Pancreas (tissue), 10 donors: ENCODE results near the gene C1QL4. TPM values are rescaled to one million over a fixed set of nuclear protein-coding genes. Genes with fewer than 3 reads are reported as not detected.

Experiments used
- ATAC-seq, 4 donors: fragments of 200-7000 bp; cut with Tn5 transposase; one replicate each; pipeline versions ENCODE4 v1.8.0 to v1.9.1; 2020; ENCODE audit warnings: mild to moderate bottlenecking in 4 of 4, moderate library complexity in 4 of 4
- DNase-seq, 6 donors: peaks; one replicate each; pipeline ENCODE4 v3.0.0-alpha.2; 2020
- FAIRE-seq: peaks from 2 replicates; lab custom pipeline; 2012; peaks lifted over from hg19 to GRCh38; lab: Jason Lieb, UNC
- H3K27ac ChIP-seq, 4 donors: fragments of 200-600 bp; sonication (generic); 1 replicate in 3 of 4; 2 replicates in 1 of 4; pipeline versions ENCODE4 v1.5.0 to v1.8.0; 2020
- H3K27me3 ChIP-seq, 4 donors: fragments of 200-600 bp; one replicate each; pipeline ENCODE4 v1.8.0; 2021
- H3K36me3 ChIP-seq, 3 donors: fragments of 200-600 bp; sonication (generic) in 1 of 3; one replicate each; pipeline versions ENCODE4 v1.5.0 to v1.8.0; 2020 to 2021
- H3K4me1 ChIP-seq, 3 donors: fragments of 200-600 bp; one replicate each; pipeline ENCODE4 v1.8.0; 2021
- H3K4me3 ChIP-seq, 4 donors: fragments of 200-600 bp; sonication (generic) in 2 of 4; one replicate each; pipeline versions ENCODE4 v1.5.0 to v1.8.0; 2020 to 2021
- H3K9me3 ChIP-seq, 4 donors: fragments of 200-600 bp; one replicate each; pipeline ENCODE4 v1.8.0; 2021
- WGBS, 2 donors: extraction: QIAGEN DNeasy Blood & Tissue Kit; methylation state at CpG; one replicate each; pipeline ENCODE4 v1.1.7; 2013; 5-methylcytosine and 5-hydroxymethylcytosine counted together
- intact Hi-C, 3 donors: fragments of 100-400 bp; cut with DNase I; formaldehyde crosslinking; loops; one replicate each; pipeline versions ENCODE4 v1.11.1 to v1.14.2; 2022
- polyA plus RNA-seq, 2 donors: library from polyadenylated mRNA; stranded (reverse); fragments of 200-250 nt; gene quantifications; one replicate each; pipeline ENCODE4 v1.2.3, GENCODE V29; 2013
- total RNA-seq, 6 donors: library from RNA; stranded (reverse); fragmentation: NEBNext Ultra II Directional in 4 of 6; extraction: Animal tissue kit (Norgen Biotek cat#: 25700) in 4 of 6; gene quantifications; one replicate each; pipeline versions ENCODE4 v1.2.1 to v1.2.4, GENCODE V29; 2021 to 2023
- TF ChIP-seq, protein P1 (sequence below), 4 donors: fragments of 200-600 bp; sonication (generic) in 3 of 4; IDR thresholded peaks; one replicate each; pipeline versions ENCODE4 v1.5.0 to v1.8.0; 2021; ENCODE audit warnings: antibody characterized with exemption in 4 of 4
- donor health status: healthy with polysubstance abuse.
- donor health status: DM: no; HTN: no; CAD: no; lungs with moderate emphysema.
- donor health status: DM: no; HTN: no; CAD: no.
- donor health status: control.
- donor health status: control.
- donor health status: Bipolar disorder and iron deficiency.
- donor health status: DM: yes; HTN: yes; CAD: no.
- donor health status: DM: no; HTN: no; CAD: no.
- donor health status: DM: no; HTN: no; CAD: no.
- donor health status: DM: yes; HTN: yes; CAD: no.

The C1QL4 gene
- total and polyA plus RNA-seq, 8 donors: not detected

DNA sequence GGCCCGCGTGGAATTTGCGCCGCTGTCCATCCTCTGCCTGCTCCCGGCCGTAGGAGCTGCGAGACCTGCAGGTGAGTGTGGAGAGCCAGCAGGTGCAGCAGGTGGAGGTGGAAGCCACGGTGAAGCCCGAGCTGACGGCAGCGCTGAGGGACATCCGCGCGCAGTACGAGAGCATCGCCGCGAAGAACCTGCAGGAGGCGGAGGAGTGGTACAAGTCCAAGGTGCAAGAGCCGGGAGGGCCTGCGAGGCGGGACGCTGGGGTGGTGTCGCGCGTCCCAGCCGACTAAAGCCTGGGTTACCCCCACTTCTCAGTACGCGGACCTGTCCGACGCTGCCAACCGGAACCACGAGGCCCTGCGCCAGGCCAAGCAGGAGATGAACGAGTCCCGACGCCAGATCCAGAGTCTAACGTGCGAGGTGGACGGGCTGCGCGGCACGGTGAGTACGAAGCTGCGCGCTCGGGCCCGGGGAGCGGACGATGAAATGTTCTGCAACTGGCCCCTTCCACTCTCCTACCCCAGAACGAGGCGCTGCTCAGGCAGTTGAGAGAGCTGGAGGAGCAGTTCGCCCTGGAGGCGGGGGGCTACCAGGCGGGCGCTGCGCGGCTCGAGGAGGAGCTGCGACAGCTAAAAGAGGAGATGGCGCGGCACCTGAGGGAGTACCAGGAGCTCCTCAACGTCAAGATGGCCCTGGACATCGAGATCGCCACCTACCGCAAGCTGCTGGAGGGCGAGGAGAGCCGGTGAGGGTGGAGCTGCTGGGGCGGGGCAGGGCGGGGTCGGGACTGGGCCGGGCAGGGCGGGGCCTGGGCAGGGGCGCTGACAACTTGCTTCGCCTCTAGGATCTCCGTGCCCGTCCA, 39.9 kb downstream of the C1QL4 start:
- H3K27ac ChIP-seq: no peak overlapping the region
- no peaks in the 10 kb centered on the region for H3K36me3 ChIP-seq
- peaks cover 0 to 15% (median 0%) of the 10 kb centered on the region in 4 donors for H3K27me3 ChIP-seq
- intact Hi-C loops: no loop called here
- H3K4me1 ChIP-seq: peaks cover 7 to 10% (median 7%) of the 10 kb centered on the region in 3 donors
- H3K4me3 ChIP-seq: peak overlapping the region in 2 of 4 donors; percentile 27 to 30
- WGBS, 2 donors: 2% methylated on average over 63 to 76 of the region's 77 CpGs
- TF ChIP-seq, protein P1, sequence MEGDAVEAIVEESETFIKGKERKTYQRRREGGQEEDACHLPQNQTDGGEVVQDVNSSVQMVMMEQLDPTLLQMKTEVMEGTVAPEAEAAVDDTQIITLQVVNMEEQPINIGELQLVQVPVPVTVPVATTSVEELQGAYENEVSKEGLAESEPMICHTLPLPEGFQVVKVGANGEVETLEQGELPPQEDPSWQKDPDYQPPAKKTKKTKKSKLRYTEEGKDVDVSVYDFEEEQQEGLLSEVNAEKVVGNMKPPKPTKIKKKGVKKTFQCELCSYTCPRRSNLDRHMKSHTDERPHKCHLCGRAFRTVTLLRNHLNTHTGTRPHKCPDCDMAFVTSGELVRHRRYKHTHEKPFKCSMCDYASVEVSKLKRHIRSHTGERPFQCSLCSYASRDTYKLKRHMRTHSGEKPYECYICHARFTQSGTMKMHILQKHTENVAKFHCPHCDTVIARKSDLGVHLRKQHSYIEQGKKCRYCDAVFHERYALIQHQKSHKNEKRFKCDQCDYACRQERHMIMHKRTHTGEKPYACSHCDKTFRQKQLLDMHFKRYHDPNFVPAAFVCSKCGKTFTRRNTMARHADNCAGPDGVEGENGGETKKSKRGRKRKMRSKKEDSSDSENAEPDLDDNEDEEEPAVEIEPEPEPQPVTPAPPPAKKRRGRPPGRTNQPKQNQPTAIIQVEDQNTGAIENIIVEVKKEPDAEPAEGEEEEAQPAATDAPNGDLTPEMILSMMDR (IDR thresholded peaks at IDR 0.05): no peak
- peak; percentile 43 to 78 (median 52) for DNase-seq
- no peak for FAIRE-seq
- ATAC-seq: peak; percentile 73 to 84 (median 74)
- no peaks in the 10 kb centered on the region for H3K9me3 ChIP-seq

DNA sequence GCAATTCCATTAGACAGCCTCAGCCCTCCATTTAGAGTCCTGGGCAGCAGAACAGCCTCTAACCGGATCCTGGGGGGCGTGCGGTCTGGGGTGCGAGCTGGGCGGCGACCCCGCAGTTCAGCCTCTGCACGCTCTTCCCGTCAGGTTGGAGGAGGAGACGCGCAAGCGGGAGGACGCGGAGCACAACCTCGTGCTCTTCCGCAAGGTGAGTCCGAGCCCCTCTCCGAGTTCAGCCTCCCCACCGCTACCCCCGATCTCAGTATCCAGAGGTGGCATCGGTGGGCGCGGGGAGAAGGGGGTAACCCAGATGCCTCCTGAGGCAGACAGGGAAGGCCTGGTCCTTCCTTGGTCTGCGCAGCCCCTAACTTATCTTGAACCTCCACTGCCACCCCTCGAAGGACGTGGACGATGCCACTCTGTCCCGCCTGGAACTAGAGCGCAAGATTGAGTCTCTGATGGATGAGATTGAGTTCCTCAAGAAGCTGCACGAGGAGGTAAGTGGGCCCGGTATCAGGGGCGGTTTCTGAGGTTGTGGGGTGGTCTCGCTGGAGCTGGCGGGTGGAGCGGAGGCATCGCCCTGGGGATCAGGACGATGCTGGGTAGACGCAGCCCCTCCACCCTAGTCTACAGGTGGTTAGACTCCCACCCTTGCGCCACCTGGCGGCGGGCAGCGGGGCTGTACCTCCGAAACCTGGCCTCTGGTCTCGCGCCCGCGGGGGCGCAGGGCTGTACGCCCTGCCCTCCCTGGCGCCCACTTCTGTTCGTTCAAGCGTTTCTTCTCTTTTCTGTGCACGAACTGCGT, 40.8 kb downstream of the C1QL4 start:
- Histone ChIP-seq H3K4me3 (peak overlapping the region in 2 of 4 donors; percentile 27 to 30), H3K4me1 (peaks cover 7 to 10% (median 7%) of the 10 kb centered on the region in 3 donors), H3K36me3 (no peaks in the 10 kb centered on the region), H3K27me3 (peaks cover 0 to 15% (median 0%) of the 10 kb centered on the region in 4 donors), H3K27ac (no peak overlapping the region), H3K9me3 (no peaks in the 10 kb centered on the region)
- DNase-seq (peak in 5 of 6 donors; percentile 42 to 87 (median 73)), FAIRE-seq (no peak), ATAC-seq (peak; percentile 80 to 86 (median 83))
- TF ChIP-seq, protein P1 (IDR thresholded peaks at IDR 0.05): peak; percentile 70 to 81 (median 75)
- WGBS, 2 donors: 17 to 19% methylated on average over 46 to 54 of the region's 54 CpGs
- intact Hi-C loops: no loop called here

DNA sequence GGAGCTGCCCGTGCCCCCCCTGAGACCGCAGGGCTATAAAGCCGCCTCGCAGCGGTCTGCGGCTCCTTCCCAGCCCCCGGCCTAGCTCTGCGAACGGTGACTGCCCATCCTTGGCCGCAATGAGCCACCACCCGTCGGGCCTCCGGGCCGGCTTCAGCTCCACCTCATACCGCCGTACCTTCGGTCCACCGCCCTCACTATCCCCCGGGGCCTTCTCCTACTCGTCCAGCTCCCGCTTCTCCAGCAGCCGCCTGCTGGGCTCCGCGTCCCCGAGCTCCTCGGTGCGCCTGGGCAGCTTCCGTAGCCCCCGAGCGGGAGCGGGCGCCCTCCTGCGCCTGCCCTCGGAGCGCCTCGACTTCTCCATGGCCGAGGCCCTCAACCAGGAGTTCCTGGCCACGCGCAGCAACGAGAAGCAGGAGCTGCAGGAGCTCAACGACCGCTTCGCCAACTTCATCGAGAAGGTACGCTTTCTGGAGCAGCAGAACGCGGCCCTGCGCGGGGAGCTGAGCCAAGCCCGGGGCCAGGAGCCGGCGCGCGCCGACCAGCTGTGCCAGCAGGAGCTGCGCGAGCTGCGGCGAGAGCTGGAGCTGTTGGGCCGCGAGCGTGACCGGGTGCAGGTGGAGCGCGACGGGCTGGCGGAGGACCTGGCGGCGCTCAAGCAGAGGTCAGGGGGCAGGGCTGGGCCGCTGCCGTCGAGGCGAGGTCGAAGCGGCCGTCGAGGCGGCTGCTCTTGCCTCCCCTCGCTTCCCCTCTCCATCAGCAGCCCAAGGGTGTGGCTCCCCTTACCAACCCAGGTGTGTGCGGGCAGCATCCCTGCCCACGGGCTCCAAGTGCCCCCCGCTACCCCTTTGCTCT, 41.7 kb downstream of the C1QL4 start, which contains the start of gene PRPH:
TSS of gene PRPH (plus strand) at position 66 of the 855 bp plus-strand sequence. CDS start at position 120, 54 bp downstream.
- WGBS, 2 donors: 17 to 19% methylated on average over 76 to 82 of the region's 82 CpGs
- Histone ChIP-seq H3K4me3 (peak within 1 kb of the TSS in 1 of 4 donors; percentile 10), H3K9me3 (no peaks in the 10 kb centered on the region), H3K27me3 (peaks cover 0 to 15% (median 0%) of the 10 kb centered on the region in 4 donors), H3K36me3 (no peaks in the 10 kb centered on the region), H3K4me1 (peaks cover 7 to 10% (median 7%) of the 10 kb centered on the region in 3 donors), H3K27ac (no peak within 1 kb of the TSS)
- intact Hi-C loops: no loop called here
- TF ChIP-seq, protein P1 (IDR thresholded peaks at IDR 0.05): no peak
- DNase-seq: peak in 3 of 6 donors; percentile 39 to 76 (median 66)
- ATAC-seq: peak in 1 of 4 donors; percentile 32
- FAIRE-seq: no peak

DNA sequence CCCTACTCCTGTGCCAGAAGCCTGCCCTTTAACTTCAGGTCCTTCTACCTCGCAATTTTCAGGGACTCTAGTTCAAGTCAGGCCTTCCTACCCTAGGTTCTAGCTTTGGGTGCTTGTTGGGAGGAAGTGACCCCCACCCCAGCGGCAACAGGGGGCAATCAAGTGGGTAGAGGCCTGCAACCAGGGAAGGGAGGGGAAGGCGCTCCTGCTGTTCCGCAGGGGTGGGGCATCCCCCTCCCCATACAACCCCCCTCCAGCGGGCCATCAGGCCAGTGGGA, 42.2 kb downstream of the C1QL4 start:
- 71 to 80% methylated on average over 5 of the region's 5 CpGs for WGBS, 2 donors
- intact Hi-C loops: no loop called here
- TF ChIP-seq, protein P1 (IDR thresholded peaks at IDR 0.05): no peak
- Histone ChIP-seq H3K27me3 (peaks cover 0 to 15% (median 0%) of the 10 kb centered on the region in 4 donors), H3K4me3 (no peak overlapping the region), H3K36me3 (no peaks in the 10 kb centered on the region), H3K4me1 (peaks cover 7 to 10% (median 7%) of the 10 kb centered on the region in 3 donors), H3K9me3 (no peaks in the 10 kb centered on the region), H3K27ac (no peak overlapping the region)
- DNase-seq (no peak), FAIRE-seq (no peak), ATAC-seq (no peak)
